Calu3 (cell line): ENCODE data around the gene STYXL2. TPM values are rescaled to one million over a fixed set of nuclear protein-coding genes. Genes with fewer than 3 reads are reported as not detected.

Experiments
- BruUV-seq: library from RNA; stranded (reverse); fragments of 400-500 nt; replicated peaks from 2 replicates; lab custom pipeline; 2021; lab: Mats Ljungman, UMichigan
- CTCF ChIA-PET: fragments of 300-600 bp; sonication (Branson Sonifier 250); formaldehyde crosslinking; loops from one replicate; lab custom pipeline; 2022; ENCODE audit warnings: antibody characterized with exemption; lab: Charles Lee
- DNase-seq: peaks from one replicate; pipeline ENCODE4 v3.0.0; 2022
- H3K27ac Mint-ChIP-seq: one replicate; pipeline ENCODE4 v1.8.0; 2022; ENCODE audit warnings: mixed read lengths; ENCODE audit not compliant: unreplicated experiment
- H3K27me3 Mint-ChIP-seq: one replicate; pipeline ENCODE4 v1.8.0; 2022; ENCODE audit warnings: mixed read lengths; ENCODE audit not compliant: unreplicated experiment
- H3K36me3 Mint-ChIP-seq: one replicate; pipeline ENCODE4 v1.8.0; 2022; ENCODE audit warnings: mild to moderate bottlenecking, moderate library complexity, mixed read lengths; ENCODE audit not compliant: insufficient read depth, unreplicated experiment
- H3K4me1 Mint-ChIP-seq: one replicate; pipeline ENCODE4 v1.8.0; 2022; ENCODE audit warnings: mild to moderate bottlenecking, low read depth, mixed read lengths; ENCODE audit not compliant: unreplicated experiment
- H3K4me3 Mint-ChIP-seq: one replicate; pipeline ENCODE4 v1.8.0; 2022; ENCODE audit warnings: mild to moderate bottlenecking, low read depth, moderate library complexity, mixed read lengths; ENCODE audit not compliant: unreplicated experiment
- H3K9me3 Mint-ChIP-seq: one replicate; pipeline ENCODE4 v1.8.0; 2022; ENCODE audit warnings: low read depth, mixed read lengths; ENCODE audit not compliant: unreplicated experiment
- intact Hi-C: fragments of 100-400 bp; cut with micrococcal nuclease; formaldehyde crosslinking; loops from one replicate; pipeline ENCODE4 v1.10.0; 2022; ENCODE audit not compliant: unreplicated experiment
- total RNA-seq: library from RNA; stranded (reverse); gene quantifications from 2 replicates; pipeline ENCODE4 v1.2.3, GENCODE V29; 2022
- TF ChIP-seq, protein P1 (sequence below): fragments of 200-600 bp; IDR thresholded peaks from one replicate; pipeline ENCODE4 v1.8.0; 2022; ENCODE audit warnings: antibody characterized with exemption; ENCODE audit not compliant: unreplicated experiment

Gene STYXL2
- total RNA-seq, 1 experiment from 2014 or later, result not detected

DNA sequence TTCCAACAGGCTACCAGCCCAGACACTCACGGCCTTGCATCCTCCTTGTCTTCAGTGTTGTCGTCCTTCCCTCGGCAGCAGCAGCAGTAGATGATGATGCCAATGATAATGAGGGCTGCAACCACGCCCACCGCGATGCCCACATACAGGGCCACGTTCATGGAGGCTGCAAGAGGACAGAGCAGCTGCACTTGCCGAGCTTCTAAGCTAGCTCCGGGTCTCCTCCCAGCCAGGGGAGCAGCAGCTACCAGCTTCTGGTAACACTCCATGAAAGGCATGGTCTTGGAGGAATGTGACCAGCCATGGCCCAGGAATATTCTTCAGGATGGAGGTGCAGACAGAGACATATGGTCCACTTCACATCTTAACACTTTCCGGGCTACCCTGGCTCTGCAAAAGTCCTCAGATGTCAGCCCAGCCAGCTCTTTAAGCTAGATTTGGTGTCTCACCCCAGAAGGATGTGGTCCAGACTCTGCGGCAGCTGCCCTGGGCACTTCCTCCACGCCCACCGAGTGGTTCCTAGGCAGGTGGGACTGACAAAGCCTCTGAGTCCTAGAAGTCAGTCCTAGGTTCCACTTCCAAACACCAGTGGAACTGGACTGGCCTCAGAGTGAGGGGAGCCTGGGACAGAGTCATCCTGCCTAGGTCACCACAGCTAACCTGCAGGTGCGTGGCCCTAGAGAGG, 38.8 kb upstream of the STYXL2 start:
- DNase-seq, result no peak
- H3K9me3 Mint-ChIP-seq, result no peaks in the 10 kb centered on the region
- H3K27me3 Mint-ChIP-seq, result no peaks in the 10 kb centered on the region
- H3K27ac Mint-ChIP-seq, result no peak overlapping the region
- intact Hi-C loops, result loop anchor here (5.0 kb wide), 1 partner anchor 578 kb away; no protein-coding TSS in a partner anchor
- H3K36me3 Mint-ChIP-seq, result no peaks in the 10 kb centered on the region
- TF ChIP-seq, protein P1, sequence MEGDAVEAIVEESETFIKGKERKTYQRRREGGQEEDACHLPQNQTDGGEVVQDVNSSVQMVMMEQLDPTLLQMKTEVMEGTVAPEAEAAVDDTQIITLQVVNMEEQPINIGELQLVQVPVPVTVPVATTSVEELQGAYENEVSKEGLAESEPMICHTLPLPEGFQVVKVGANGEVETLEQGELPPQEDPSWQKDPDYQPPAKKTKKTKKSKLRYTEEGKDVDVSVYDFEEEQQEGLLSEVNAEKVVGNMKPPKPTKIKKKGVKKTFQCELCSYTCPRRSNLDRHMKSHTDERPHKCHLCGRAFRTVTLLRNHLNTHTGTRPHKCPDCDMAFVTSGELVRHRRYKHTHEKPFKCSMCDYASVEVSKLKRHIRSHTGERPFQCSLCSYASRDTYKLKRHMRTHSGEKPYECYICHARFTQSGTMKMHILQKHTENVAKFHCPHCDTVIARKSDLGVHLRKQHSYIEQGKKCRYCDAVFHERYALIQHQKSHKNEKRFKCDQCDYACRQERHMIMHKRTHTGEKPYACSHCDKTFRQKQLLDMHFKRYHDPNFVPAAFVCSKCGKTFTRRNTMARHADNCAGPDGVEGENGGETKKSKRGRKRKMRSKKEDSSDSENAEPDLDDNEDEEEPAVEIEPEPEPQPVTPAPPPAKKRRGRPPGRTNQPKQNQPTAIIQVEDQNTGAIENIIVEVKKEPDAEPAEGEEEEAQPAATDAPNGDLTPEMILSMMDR, result no peak
- CTCF ChIA-PET, result interaction anchor here (2.2 kb wide), 1 partner anchor 145 kb away, joined by 11 read pairs; no protein-coding TSS in a partner anchor
- no peaks in the 10 kb centered on the region for H3K4me1 Mint-ChIP-seq
- H3K4me3 Mint-ChIP-seq, result no peak overlapping the region
- BruUV-seq, result no TSS peak

DNA sequence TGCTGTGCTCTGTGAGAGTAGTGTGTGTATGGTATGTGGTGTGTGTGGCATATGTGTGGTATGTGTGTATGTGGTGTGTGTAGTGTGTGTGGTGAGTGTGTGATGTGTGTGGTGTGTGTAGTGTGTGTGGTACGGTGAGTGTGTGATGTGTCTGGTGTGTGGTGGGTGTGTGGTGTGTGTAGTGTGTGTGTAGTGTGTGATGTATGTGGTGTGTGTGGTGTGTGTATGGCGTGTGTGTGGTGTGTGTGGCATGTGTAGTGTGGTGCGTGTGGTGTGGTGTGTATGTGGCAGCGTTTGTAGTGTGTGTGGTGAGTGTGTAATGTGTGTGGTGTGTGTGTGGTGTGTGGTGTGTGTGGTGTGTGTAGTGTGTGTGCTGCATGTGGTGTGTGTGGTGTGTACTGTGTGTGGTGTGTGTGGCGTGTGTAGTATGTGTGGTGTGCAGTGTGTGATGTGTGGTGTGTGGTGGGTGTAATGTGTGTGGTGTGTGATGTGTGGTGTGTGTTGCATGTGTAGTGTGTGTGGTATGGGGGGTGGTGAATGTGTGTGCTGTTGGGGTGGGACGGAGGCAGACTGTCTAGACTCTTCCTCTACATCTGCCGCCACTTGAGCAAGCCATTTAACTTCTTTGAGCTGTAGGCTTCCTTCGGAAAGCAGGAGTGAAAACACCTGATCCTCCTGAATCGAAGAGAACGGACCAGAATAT, 37.2 kb upstream of the STYXL2 start:
- H3K27ac Mint-ChIP-seq, result no peak overlapping the region
- CTCF ChIA-PET, result interaction anchor here (0.7 to 6.5 kb wide), 11 partner anchors 13 to 391 kb away, joined by 3 to 221 read pairs (median 7); partner anchors contain the start of genes ILDR2 and TADA1
- peaks cover 10% of the 10 kb centered on the region for H3K4me1 Mint-ChIP-seq
- no peak overlapping the region for H3K4me3 Mint-ChIP-seq
- no peaks in the 10 kb centered on the region for H3K9me3 Mint-ChIP-seq
- no peaks in the 10 kb centered on the region for H3K36me3 Mint-ChIP-seq
- TF ChIP-seq, protein P1, result no peak
- intact Hi-C loops, result loop anchor here (1.0 to 5.0 kb wide), 3 partner anchors 146 to 579 kb away; no protein-coding TSS in a partner anchor
- no peaks in the 10 kb centered on the region for H3K27me3 Mint-ChIP-seq
- BruUV-seq, result no TSS peak
- DNase-seq, result no peak

DNA sequence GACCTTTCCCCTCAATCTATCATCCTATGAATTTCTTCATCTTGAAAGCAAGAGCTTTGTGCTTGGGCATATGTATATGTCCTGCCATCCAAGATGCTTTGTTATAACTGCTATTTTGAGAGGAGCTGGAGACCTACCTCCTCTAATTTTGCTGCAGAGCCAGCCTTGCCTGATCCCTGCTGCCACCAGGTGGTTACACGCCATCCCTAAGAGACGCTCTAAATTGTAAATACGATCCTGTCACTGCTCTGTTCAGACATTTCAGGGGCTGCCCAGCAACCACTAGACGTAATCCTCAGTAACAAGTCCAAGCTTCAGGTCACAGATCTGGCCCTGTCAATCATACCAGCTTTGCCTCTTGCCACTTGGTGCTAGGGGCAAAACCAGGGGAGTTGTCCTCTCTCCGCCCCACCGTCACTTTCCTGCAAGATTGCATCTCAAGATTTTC, 36.6 kb upstream of the STYXL2 start:
- H3K9me3 Mint-ChIP-seq, result no peaks in the 10 kb centered on the region
- TF ChIP-seq, protein P1, result peak; percentile 62
- DNase-seq, result peak; percentile 75
- intact Hi-C loops, result loop anchor here (1.0 to 5.0 kb wide), 3 partner anchors 147 to 580 kb away; no protein-coding TSS in a partner anchor
- no peak overlapping the region for H3K4me3 Mint-ChIP-seq
- no peaks in the 10 kb centered on the region for H3K36me3 Mint-ChIP-seq
- BruUV-seq, result no TSS peak
- CTCF ChIA-PET, result interaction anchor here (0.7 to 6.5 kb wide), 11 partner anchors 13 to 390 kb away, joined by 3 to 221 read pairs (median 7); partner anchors contain the start of genes ILDR2 and TADA1
- no peaks in the 10 kb centered on the region for H3K27me3 Mint-ChIP-seq
- peaks cover 10% of the 10 kb centered on the region for H3K4me1 Mint-ChIP-seq
- H3K27ac Mint-ChIP-seq, result no peak overlapping the region

DNA sequence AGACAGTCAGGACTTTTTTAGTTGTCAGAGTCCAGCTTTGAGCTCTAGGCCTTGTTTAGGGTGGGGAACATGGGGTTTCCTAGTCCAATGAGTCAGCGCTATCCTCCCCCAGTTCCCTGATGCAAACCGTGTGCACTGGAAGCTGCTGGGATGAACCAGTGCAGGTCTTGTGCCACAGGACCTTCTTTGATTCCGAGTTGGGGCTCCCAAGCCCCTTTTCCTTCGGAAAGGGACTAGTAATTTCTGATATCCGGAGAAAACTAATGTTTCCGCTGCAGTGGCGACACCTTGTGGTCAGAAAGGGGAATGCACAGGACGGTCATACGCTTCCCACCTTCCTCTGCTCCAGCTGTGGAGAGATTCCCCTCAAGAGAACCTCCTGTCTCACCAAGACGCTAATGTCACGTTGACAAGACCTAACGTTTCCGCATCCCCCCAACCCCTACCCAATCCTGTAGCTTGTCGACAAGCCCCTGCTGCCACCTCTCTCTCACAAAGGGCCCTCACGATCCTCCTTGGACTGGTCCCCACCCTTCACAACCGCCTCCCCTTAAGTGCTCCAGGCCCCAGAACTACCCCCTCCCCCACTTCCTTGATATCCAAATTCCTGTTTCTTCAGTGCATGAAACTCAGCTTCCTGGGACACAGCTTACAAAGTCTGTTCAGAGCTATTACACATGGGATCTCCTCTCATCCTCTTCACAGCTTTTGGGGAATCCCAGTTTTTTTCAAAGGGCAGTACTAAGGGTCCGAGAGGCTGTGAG, 34.6 kb upstream of the STYXL2 start:
- CTCF ChIA-PET, result interaction anchor here (0.7 to 6.5 kb wide), 11 partner anchors 15 to 183 kb away, joined by 3 to 221 read pairs (median 4); partner anchors contain the start of genes POU2F1 and TADA1
- DNase-seq, result peak; percentile 83
- no peaks in the 10 kb centered on the region for H3K27me3 Mint-ChIP-seq
- H3K36me3 Mint-ChIP-seq, result peaks cover 6% of the 10 kb centered on the region
- no TSS peak for BruUV-seq
- TF ChIP-seq, protein P1, result peak; percentile 93
- intact Hi-C loops, result loop anchor here (1.0 to 5.0 kb wide), 2 partner anchors 83 to 582 kb away; no protein-coding TSS in a partner anchor
- H3K4me3 Mint-ChIP-seq, result no peak overlapping the region
- peaks cover 17% of the 10 kb centered on the region for H3K4me1 Mint-ChIP-seq
- no peaks in the 10 kb centered on the region for H3K9me3 Mint-ChIP-seq
- no peak overlapping the region for H3K27ac Mint-ChIP-seq
